Parathyroid adenoma (tissue), 2 donors: ENCODE results near the gene GAMT.

Experiments
- H2AFZ ChIP-seq: fragments of 300-600 bp; sonication (generic); one replicate; pipeline ENCODE4 v1.7.0; 2017; ENCODE audit warnings: antibody characterized with exemption, mild to moderate bottlenecking
- H3K27ac ChIP-seq: fragments of 300-600 bp; sonication (generic); one replicate; pipeline ENCODE4 v1.7.0; 2017
- H3K27me3 ChIP-seq: fragments of 300-600 bp; sonication (generic); one replicate; pipeline ENCODE4 v1.7.0; 2017; ENCODE audit warnings: low read length; ENCODE audit not compliant: control insufficient read depth, insufficient read depth
- H3K36me3 ChIP-seq: fragments of 300-600 bp; sonication (generic); one replicate; pipeline ENCODE4 v1.7.0; 2017; ENCODE audit warnings: low read length; ENCODE audit not compliant: control insufficient read depth, insufficient read depth
- H3K4me1 ChIP-seq: fragments of 300-600 bp; sonication (generic); one replicate; pipeline ENCODE4 v1.7.0; 2017; ENCODE audit warnings: control low read depth
- H3K4me2 ChIP-seq: fragments of 300-600 bp; sonication (generic); one replicate; pipeline ENCODE4 v1.7.0; 2017; ENCODE audit warnings: low read length
- H3K4me3 ChIP-seq: fragments of 300-600 bp; sonication (generic); one replicate; pipeline ENCODE4 v1.7.0; 2017; ENCODE audit warnings: low read depth, low read length
- H3K79me2 ChIP-seq: fragments of 300-600 bp; sonication (generic); one replicate; pipeline ENCODE4 v1.7.0; 2017; ENCODE audit warnings: control low read depth
- H3K9ac ChIP-seq: fragments of 300-600 bp; sonication (generic); one replicate; pipeline ENCODE4 v1.7.0; 2017; ENCODE audit warnings: mild to moderate bottlenecking
- H3K9me3 ChIP-seq: fragments of 300-600 bp; sonication (generic); one replicate; pipeline ENCODE4 v1.7.0; 2017; ENCODE audit warnings: low read length; ENCODE audit not compliant: control insufficient read depth
- CTCF ChIP-seq: fragments of 300-600 bp; sonication (generic); IDR thresholded peaks from one replicate; pipeline ENCODE4 v1.7.0; 2017; ENCODE audit warnings: antibody characterized with exemption, mild to moderate bottlenecking
- donor health status: primary hyperparathyroidism.

The GAMT gene

DNA sequence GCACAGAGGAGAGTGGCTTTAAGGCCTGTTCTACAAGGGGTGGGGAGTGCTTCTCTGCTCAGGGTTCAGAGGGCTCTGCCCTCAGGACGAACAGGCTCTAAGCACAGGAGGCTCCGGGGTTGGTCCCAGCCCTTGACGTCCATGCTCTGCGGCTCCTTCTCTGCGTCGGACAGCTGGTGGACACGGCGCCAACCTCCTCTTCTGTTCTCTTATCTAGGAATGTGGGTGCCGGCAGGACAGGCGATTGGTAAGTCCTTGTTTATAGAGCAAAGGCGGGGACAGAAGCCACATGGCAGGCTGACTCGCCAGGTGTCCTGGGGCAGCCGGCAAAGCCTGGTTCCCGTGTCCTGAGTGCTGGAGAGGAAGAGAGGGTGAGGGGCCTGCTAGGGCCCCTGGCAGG, 28.4 kb upstream of the GAMT start:
- Histone ChIP-seq H3K9ac (no peak overlapping the region), H3K4me1 (no peaks in the 10 kb centered on the region), H2AFZ (no peak overlapping the region), H3K4me2 (no peak overlapping the region), H3K36me3 (no peaks in the 10 kb centered on the region), H3K27me3 (no peaks in the 10 kb centered on the region), H3K79me2 (peaks cover 13% of the 10 kb centered on the region), H3K27ac (no peak overlapping the region), H3K9me3 (no peaks in the 10 kb centered on the region), H3K4me3 (no peak overlapping the region)
- no peak for TF ChIP-seq CTCF

DNA sequence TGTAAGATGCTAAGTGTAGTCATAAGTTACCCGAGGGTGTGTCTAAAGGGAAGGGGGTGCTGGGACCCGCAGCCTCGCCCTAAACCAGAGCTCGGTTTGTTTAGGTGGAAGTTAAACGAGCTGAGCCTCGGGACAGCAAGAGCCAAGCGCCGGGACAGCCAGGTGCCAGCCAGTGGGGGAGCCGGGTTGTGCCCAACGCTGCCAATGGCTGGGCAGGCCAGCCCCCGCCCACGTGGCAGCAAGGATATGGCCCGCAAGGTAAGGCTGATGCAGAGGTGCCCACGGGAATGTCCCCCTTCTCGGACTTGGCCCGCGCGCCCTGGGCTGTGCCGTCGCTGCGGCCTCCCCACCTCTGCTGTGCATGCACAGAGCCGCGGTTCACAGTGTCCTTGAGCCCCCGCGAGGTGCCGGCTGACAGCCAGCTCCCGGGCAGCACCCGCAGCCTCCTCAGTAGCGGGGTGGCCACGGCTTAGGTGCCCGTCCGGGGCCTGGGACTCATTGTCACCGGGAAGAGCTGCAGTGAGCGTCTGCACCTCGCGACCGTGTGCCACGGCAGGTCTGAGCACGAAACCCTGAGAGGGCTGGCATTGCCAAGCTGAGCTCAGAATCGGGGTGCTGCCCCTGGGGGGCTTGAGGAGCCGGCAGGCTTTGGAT, 27.5 kb upstream of the GAMT start:
- TF ChIP-seq CTCF, result no peak
- no peaks in the 10 kb centered on the region for H3K36me3 ChIP-seq
- H2AFZ ChIP-seq, result no peak overlapping the region
- no peak overlapping the region for H3K4me2 ChIP-seq
- no peaks in the 10 kb centered on the region for H3K4me1 ChIP-seq
- H3K27me3 ChIP-seq, result no peaks in the 10 kb centered on the region
- H3K4me3 ChIP-seq, result no peak overlapping the region
- H3K27ac ChIP-seq, result no peak overlapping the region
- no peaks in the 10 kb centered on the region for H3K9me3 ChIP-seq
- H3K9ac ChIP-seq, result no peak overlapping the region
- H3K79me2 ChIP-seq, result peaks cover 17% of the 10 kb centered on the region

DNA sequence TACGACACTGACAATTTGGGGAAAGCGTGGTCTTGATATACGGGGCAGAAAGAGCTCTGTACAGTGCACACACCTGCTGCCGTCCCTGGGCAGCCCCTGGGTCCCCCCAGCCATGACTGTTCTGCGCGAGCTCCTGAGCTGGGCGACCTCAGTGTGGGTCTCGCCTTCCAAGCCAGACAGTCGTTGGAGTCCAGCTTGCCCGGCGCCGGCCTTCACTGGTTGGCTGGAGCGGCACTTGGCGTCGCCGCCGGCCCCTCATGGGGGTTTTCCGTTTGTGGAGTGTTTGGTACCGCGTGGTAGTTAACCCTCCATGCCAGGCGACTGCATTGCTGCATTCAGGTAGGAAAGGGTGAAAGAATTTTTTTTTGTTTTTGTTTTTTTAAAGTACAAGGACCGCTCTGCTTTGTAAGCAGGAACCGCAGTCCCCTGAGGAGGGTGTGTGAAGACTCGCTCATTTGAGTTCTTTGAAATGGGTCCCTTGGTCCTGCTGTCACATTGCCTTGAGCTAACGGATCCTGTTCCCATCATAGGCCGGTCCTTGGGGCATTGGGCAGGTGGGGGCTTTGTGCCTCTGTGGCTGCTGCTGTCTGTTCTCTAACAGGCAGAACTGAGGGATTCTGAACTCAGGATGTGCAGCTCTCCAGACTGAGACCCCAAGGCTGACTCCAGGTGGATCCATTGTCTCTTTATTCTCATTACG, 26.0 kb upstream of the GAMT start:
- H3K27ac ChIP-seq, result no peak overlapping the region
- H3K4me2 ChIP-seq, result no peak overlapping the region
- no peaks in the 10 kb centered on the region for H3K4me1 ChIP-seq
- H3K9me3 ChIP-seq, result no peaks in the 10 kb centered on the region
- H3K36me3 ChIP-seq, result no peaks in the 10 kb centered on the region
- H3K27me3 ChIP-seq, result no peaks in the 10 kb centered on the region
- H3K4me3 ChIP-seq, result no peak overlapping the region
- peaks cover 23% of the 10 kb centered on the region for H3K79me2 ChIP-seq
- H3K9ac ChIP-seq, result no peak overlapping the region
- H2AFZ ChIP-seq, result no peak overlapping the region
- no peak for TF ChIP-seq CTCF

- Histone ChIP-seq H3K9me3 (no peaks in the 10 kb centered on the region), H3K27ac (no peak overlapping the region), H3K27me3 (no peaks in the 10 kb centered on the region), H3K9ac (no peak overlapping the region), H3K4me1 (no peaks in the 10 kb centered on the region), H3K4me2 (no peak overlapping the region), H2AFZ (no peak overlapping the region), H3K79me2 (peaks cover 28% of the 10 kb centered on the region), H3K36me3 (no peaks in the 10 kb centered on the region), H3K4me3 (no peak overlapping the region)
- TF ChIP-seq CTCF, result no peak
Measured at GRCh38 chr19:1426736-1427135, 25.4 kb upstream of the GAMT start.

- H3K4me2 ChIP-seq, result no peak overlapping the region
- no peak overlapping the region for H3K4me3 ChIP-seq
- no peaks in the 10 kb centered on the region for H3K4me1 ChIP-seq
- no peak for TF ChIP-seq CTCF
- H3K9ac ChIP-seq, result no peak overlapping the region
- H3K79me2 ChIP-seq, result peaks cover 33% of the 10 kb centered on the region
- H2AFZ ChIP-seq, result no peak overlapping the region
- no peaks in the 10 kb centered on the region for H3K9me3 ChIP-seq
- no peaks in the 10 kb centered on the region for H3K36me3 ChIP-seq
- H3K27ac ChIP-seq, result no peak overlapping the region
- H3K27me3 ChIP-seq, result no peaks in the 10 kb centered on the region
Measured at GRCh38 chr19:1425902-1426301, 24.6 kb upstream of the GAMT start.
